Hepatocyte (in vitro differentiated cells): ENCODE results near the gene IGSF11.

Source experiments
- EZH2 ChIP-seq: fragments of 200-600 bp; sonication (generic); IDR thresholded peaks from 2 replicates; pipeline ENCODE4 v1.6.1; 2016; ENCODE audit warnings: antibody characterized with exemption, mild to moderate bottlenecking, borderline replicate concordance
- TF ChIP-seq, protein P1 (sequence below): fragments of 200-600 bp; sonication (generic); IDR thresholded peaks from 2 replicates; pipeline ENCODE4 v1.5.1; 2016; ENCODE audit warnings: antibody characterized with exemption, mild to moderate bottlenecking; ENCODE audit not compliant: poor library complexity

DNA sequence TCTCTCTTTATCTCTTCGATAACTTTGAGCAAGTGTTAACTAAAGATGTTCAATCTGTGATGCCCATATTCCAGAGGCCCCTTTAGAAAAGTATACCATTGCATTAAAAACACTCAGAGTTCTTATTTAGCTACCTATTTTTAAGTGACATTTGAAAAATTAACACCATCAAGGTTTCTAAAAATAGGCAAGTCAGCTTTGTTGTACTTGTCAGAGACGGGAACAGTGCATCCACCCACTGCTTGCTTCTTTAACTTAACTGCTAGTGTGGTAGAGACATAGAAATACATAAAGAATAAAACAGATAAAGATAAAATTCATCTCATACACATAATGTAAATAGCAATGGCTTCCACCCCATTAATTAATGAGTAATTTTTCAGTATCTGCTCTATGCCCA lies 66.0 kb downstream of the IGSF11 start:
- TF ChIP-seq, protein P1, sequence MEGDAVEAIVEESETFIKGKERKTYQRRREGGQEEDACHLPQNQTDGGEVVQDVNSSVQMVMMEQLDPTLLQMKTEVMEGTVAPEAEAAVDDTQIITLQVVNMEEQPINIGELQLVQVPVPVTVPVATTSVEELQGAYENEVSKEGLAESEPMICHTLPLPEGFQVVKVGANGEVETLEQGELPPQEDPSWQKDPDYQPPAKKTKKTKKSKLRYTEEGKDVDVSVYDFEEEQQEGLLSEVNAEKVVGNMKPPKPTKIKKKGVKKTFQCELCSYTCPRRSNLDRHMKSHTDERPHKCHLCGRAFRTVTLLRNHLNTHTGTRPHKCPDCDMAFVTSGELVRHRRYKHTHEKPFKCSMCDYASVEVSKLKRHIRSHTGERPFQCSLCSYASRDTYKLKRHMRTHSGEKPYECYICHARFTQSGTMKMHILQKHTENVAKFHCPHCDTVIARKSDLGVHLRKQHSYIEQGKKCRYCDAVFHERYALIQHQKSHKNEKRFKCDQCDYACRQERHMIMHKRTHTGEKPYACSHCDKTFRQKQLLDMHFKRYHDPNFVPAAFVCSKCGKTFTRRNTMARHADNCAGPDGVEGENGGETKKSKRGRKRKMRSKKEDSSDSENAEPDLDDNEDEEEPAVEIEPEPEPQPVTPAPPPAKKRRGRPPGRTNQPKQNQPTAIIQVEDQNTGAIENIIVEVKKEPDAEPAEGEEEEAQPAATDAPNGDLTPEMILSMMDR, result no peak
- TF ChIP-seq EZH2, result no peak
